Ovary (tissue), 3 donors: ENCODE measurements around the gene GRK5.

ENCODE experiments used
- CTCF ChIP-seq, 3 donors: fragments of 450-650 bp in 2 of 3; fragments of 200-600 bp in 1 of 3; IDR thresholded peaks; one replicate each; pipeline versions ENCODE4 v1.5.1 to v1.8.0; 2016 to 2022; ENCODE audit warnings: antibody characterized with exemption in 3 of 3, mild to moderate bottlenecking in 1 of 3
- POLR2A ChIP-seq: fragments of 450-650 bp; IDR thresholded peaks from one replicate; pipeline ENCODE4 v1.6.1; 2017; ENCODE audit warnings: antibody characterized with exemption, mild to moderate bottlenecking, moderate library complexity
- donor health status: DM: no; HTN: no; CAD: no.

- TF ChIP-seq CTCF (IDR thresholded peaks at IDR 0.05): no peak
- TF ChIP-seq POLR2A: no peak
Measured at GRCh38 chr10:119502618-119503155, 295.3 kb downstream of the GRK5 start.
